GM12878 (cell line): ENCODE data around the gene LSM7. TPM values are rescaled to one million over a fixed set of nuclear protein-coding genes. Genes with fewer than 3 reads are reported as not detected.

Source experiments
- ATAC-seq: fragments of 200-7000 bp; cut with Tn5 transposase; 3 replicates; pipeline ENCODE4 v1.9.1; 2020; ENCODE audit warnings: mild to moderate bottlenecking, moderate library complexity
- BruUV-seq: library from RNA; stranded (reverse); fragments of 400-500 nt; replicated peaks from 2 replicates; lab custom pipeline; 2021; lab: Mats Ljungman, UMichigan
- CTCF ChIA-PET: fragments of 300-600 bp; sonication (Branson Sonifier 250); formaldehyde crosslinking; extraction: SDS; loops from one replicate; lab custom pipeline; 2021; ENCODE audit warnings: inconsistent platforms; lab: Yijun Ruan, JAX
- POLR2A ChIA-PET: fragments of 350-600 bp; formaldehyde crosslinking; extraction: SDS; loops from one replicate; lab custom pipeline; 2021; ENCODE audit warnings: inconsistent platforms; lab: Charles Lee
- RAD21 ChIA-PET: fragments of 300-600 bp; sonication (Branson Sonifier 250); formaldehyde crosslinking; loops from one replicate; lab custom pipeline; 2023; ENCODE audit warnings: antibody characterized with exemption; ENCODE audit not compliant: unreplicated experiment; lab: Charles Lee
- SMC1A ChIA-PET: fragments of 300-600 bp; sonication (Branson Sonifier 250); formaldehyde crosslinking; loops from one replicate; lab custom pipeline; 2023; ENCODE audit not compliant: unreplicated experiment, uncharacterized antibody; lab: Charles Lee
- DNase-seq: peaks from one replicate; pipeline ENCODE4 v3.0.0-alpha.2; 2011; ENCODE audit warnings: low read depth, low spot score
- FAIRE-seq: peaks from 3 replicates; lab custom pipeline; 2011; peaks lifted over from hg19 to GRCh38; lab: Jason Lieb, UNC
- H2AFZ ChIP-seq: 2 replicates; pipeline ENCODE4 v1.6.0; 2011; ENCODE audit warnings: low read depth, low read length, control low read depth; ENCODE audit not compliant: control insufficient read depth
- H3K27ac ChIP-seq: 2 replicates; pipeline ENCODE4 v1.5.1; 2011; ENCODE audit warnings: control low read depth; ENCODE audit not compliant: control insufficient read depth, insufficient read depth
- H3K27me3 ChIP-seq, 2 experiments: replicated peaks in 1 of 2; 2 replicates each; pipeline versions ENCODE4 v1.6.0 to v1.6.1; 2011; ENCODE audit warnings: low read length in 1 of 2; ENCODE audit not compliant: control insufficient read depth in 2 of 2, insufficient read depth in 2 of 2
- H3K36me3 ChIP-seq, 2 experiments: 2 replicates each; pipeline ENCODE4 v1.5.1; 2011; ENCODE audit warnings: low read length in 1 of 2; ENCODE audit not compliant: control insufficient read depth in 2 of 2, insufficient read depth in 2 of 2
- H3K4me1 ChIP-seq: 2 replicates; pipeline ENCODE4 v1.6.1; 2011; ENCODE audit warnings: mild to moderate bottlenecking, low read length, moderate library complexity, mixed read lengths; ENCODE audit not compliant: control insufficient read depth, insufficient read depth
- H3K4me2 ChIP-seq: 2 replicates; pipeline ENCODE4 v1.6.0; 2011; ENCODE audit warnings: control low read depth; ENCODE audit not compliant: control insufficient read depth, insufficient read depth
- H3K4me3 ChIP-seq: fragments of 200-600 bp; sonication (generic); 2 replicates; pipeline ENCODE4 v1.5.1; 2016
- H3K79me2 ChIP-seq: 2 replicates; pipeline ENCODE4 v1.6.0; 2011; ENCODE audit warnings: low read length; ENCODE audit not compliant: control insufficient read depth, insufficient read depth
- H3K9ac ChIP-seq: 2 replicates; pipeline ENCODE4 v1.8.0; 2011; ENCODE audit warnings: low read length, control low read depth, mixed read lengths; ENCODE audit not compliant: control insufficient read depth, insufficient read depth
- H3K9me3 ChIP-seq: replicated peaks from 3 replicates; pipeline ENCODE4 v1.5.1; 2011; ENCODE audit warnings: mild to moderate bottlenecking, low read length; ENCODE audit not compliant: control insufficient read depth, insufficient read depth
- H4K20me1 ChIP-seq: 2 replicates; pipeline ENCODE4 v1.6.0; 2011; ENCODE audit not compliant: control insufficient read depth, insufficient read depth
- BCLAF1 ChIP-seq: fragments of 450-650 bp; IDR thresholded peaks from 2 replicates; pipeline ENCODE4 v1.6.1; 2017; ENCODE audit warnings: antibody characterized with exemption, mild to moderate bottlenecking, moderate library complexity
- CEBPB ChIP-seq, 2 experiments: fragments of 150-350 bp in 1 of 2; IDR thresholded peaks; 2 replicates each; pipeline ENCODE4 v1.6.1; 2012 to 2014; ENCODE audit warnings: low read depth in 2 of 2, low read length in 2 of 2, borderline replicate concordance in 1 of 2, inconsistent platforms in 1 of 2
- MTA2 ChIP-seq: fragments of 450-650 bp; IDR thresholded peaks from 2 replicates; pipeline ENCODE4 v1.6.1; 2016; ENCODE audit warnings: low read depth, mild to moderate bottlenecking, moderate library complexity
- NFYA ChIP-seq: IDR thresholded peaks from 2 replicates; pipeline ENCODE4 v1.6.1; 2011; ENCODE audit warnings: low read depth, mild to moderate bottlenecking, low read length, improper control_type of control experiment, borderline replicate concordance
- NR2F1 ChIP-seq: fragments of 450-650 bp; conservative IDR thresholded peaks from 2 replicates; pipeline ENCODE4 v1.6.1; 2017; ENCODE audit warnings: mild to moderate bottlenecking
- RUNX3 ChIP-seq: IDR thresholded peaks from 2 replicates; pipeline ENCODE4 v1.6.1; 2012; ENCODE audit warnings: low read length, inconsistent platforms
- SKIL ChIP-seq: fragments of 450-650 bp; IDR thresholded peaks from 2 replicates; pipeline ENCODE4 v1.6.1; 2017; ENCODE audit warnings: mild to moderate bottlenecking, low read depth, inconsistent platforms; ENCODE audit not compliant: poor library complexity, severe bottlenecking
- SMC3 ChIP-seq: IDR thresholded peaks from 2 replicates; pipeline ENCODE4 v1.6.1; 2011; ENCODE audit warnings: low read length, improper control_type of control experiment, borderline replicate concordance
- TAF1 ChIP-seq: IDR thresholded peaks from 2 replicates; pipeline ENCODE4 v1.6.1; 2011; ENCODE audit warnings: mild to moderate bottlenecking, low read depth, low read length, borderline replicate concordance
- USF1 ChIP-seq: IDR thresholded peaks from 2 replicates; pipeline ENCODE4 v1.6.1; 2011; ENCODE audit warnings: borderline replicate concordance, low read depth, mild to moderate bottlenecking, moderate library complexity, mixed read lengths, low read length; ENCODE audit not compliant: insufficient read depth; ENCODE audit errors: extremely low read length
- ZNF207 ChIP-seq: fragments of 450-650 bp; IDR thresholded peaks from 2 replicates; pipeline ENCODE4 v1.6.1; 2014; ENCODE audit warnings: antibody characterized with exemption, mild to moderate bottlenecking, borderline replicate concordance
- ZNF217 ChIP-seq: fragments of 450-650 bp; IDR thresholded peaks from 2 replicates; pipeline ENCODE4 v1.6.1; 2017; ENCODE audit warnings: antibody characterized with exemption, mild to moderate bottlenecking
- WGBS: methylation state at CpG from one replicate; pipeline ENCODE4 v1.1.6; 2016; ENCODE audit warnings: low lambda C conversion rate; ENCODE audit not compliant: insufficient replicate concordance, insufficient coverage; ENCODE audit errors: missing lambda C conversion rate; 5-methylcytosine and 5-hydroxymethylcytosine counted together
- in situ Hi-C: fragments of 300-500 bp; cut with MboI; formaldehyde crosslinking; loops from 9 replicates; pipeline ENCODE4 v1.14.3; 2018; ENCODE audit warnings: mixed read lengths
- intact Hi-C: fragments of 100-400 bp; cut with micrococcal nuclease; formaldehyde crosslinking; loops from one replicate; pipeline ENCODE4 v1.14.2; 2022; ENCODE audit not compliant: unreplicated experiment
- polyA plus RNA-seq, 11 experiments: library from polyadenylated mRNA; depleted of rRNA in 4 of 11; unstranded in 6 of 11; stranded (reverse) in 5 of 11; fragments of >200 nt; fragmentation: Nextera tagmentation in 4 of 11; fragmentation: Illumina TruSeq in 1 of 11; extraction: Ambion mirVana in 4 of 11; extraction: Trizol in 1 of 11; gene quantifications; 1 replicate in 1 of 11; 2 replicates in 10 of 11; pipeline versions ENCODE4 v1.2.1 to v1.2.3, GENCODE V29; 2011 to 2016; ENCODE audit warnings: inconsistent platforms in 2 of 11, missing spikeins in 2 of 11, low read depth in 1 of 11
- total RNA-seq, 4 experiments: library from RNA; depleted of rRNA in 3 of 4; stranded (reverse); fragments of >200 nt in 3 of 4; fragmentation: Illumina TruSeq in 1 of 4; extraction: Trizol in 1 of 4; gene quantifications; 2 replicates each; pipeline versions ENCODE4 v1.2.1 to v1.2.3, GENCODE V29; 2013 to 2021

Gene LSM7
- total and polyA plus RNA-seq, 10 of the 15 experiments (the other 5 are each of a cell fraction or from before 2014, with no cell fraction given): 24.4 to 424 (median 217) TPM

- ATAC-seq (no peak), DNase-seq (no peak), FAIRE-seq (no peak)
- Histone ChIP-seq H3K79me2 (no peaks in the 10 kb centered on the region; the same call in 1 of the 2 replicates), H4K20me1 (no peaks in the 10 kb centered on the region), H3K4me1 (peaks cover 30% of the 10 kb centered on the region), H3K9me3 (no peaks in the 10 kb centered on the region), H3K4me3 (no peak overlapping the region), H3K9ac (no peak overlapping the region), H3K27ac (no peak overlapping the region), H3K36me3 (no peaks in the 10 kb centered on the region), H2AFZ (no peak overlapping the region), H3K4me2 (no peak overlapping the region), H3K27me3 (peaks cover 0 to 2% of the 10 kb centered on the region in 2 experiments; a peak in 1 of 4 replicates)
- in situ Hi-C loops (no loop called here), intact Hi-C loops (no loop called here)
- BruUV-seq: no TSS peak
- 72% methylated on average over 13 of the region's 13 CpGs for WGBS
- CTCF ChIA-PET: interaction anchor here (1.3 to 2.5 kb wide), 3 partner anchors 12 to 105 kb away, joined by 4 to 13 read pairs (median 9); no protein-coding TSS in a partner anchor
- RAD21 ChIA-PET: interaction anchor here (0.8 to 1.6 kb wide), 3 partner anchors 29 to 116 kb away, joined by 3 to 4 read pairs (median 3); no protein-coding TSS in a partner anchor
- SMC1A ChIA-PET: interaction anchor here (0.7 to 2.9 kb wide), 7 partner anchors 10 to 186 kb away, joined by 3 to 11 read pairs (median 3); no protein-coding TSS in a partner anchor
- POLR2A ChIA-PET: no interaction called here
- TF ChIP-seq SKIL (no peak), CEBPB (IDR thresholded peaks at IDR 0.05; ENCODE audit: borderline replicate concordance in 1 of 2, low read depth in 2 of 2, low read length in 2 of 2) (no peak), NR2F1 (no peak), ZNF217 (no peak), TAF1 (no peak), ZNF207 (no peak), USF1 (no peak), NFYA (no peak), SMC3 (no peak), BCLAF1 (no peak), MTA2 (no peak), RUNX3 (no peak)
These were observed 40.6 kb downstream of the LSM7 start for GRCh38 chr19:2287585-2288337.
